ENCODE results near the gene MMP19. TPM values are rescaled to one million over a fixed set of nuclear protein-coding genes. Genes with fewer than 3 reads are reported as not detected.
"Not testable (repeated sequence)": the region's sequence is repeated elsewhere in the genome, so short reads cannot be mapped to it uniquely, and the experiment has no call there.

Gene MMP19
- total RNA-seq, 2 donors from 2014 or later = 0.40 to 2.1 TPM

GRCh38 chr12:55877824-55878223 is 35.1 kb upstream of the MMP19 start:
- peaks cover 12% of the 10 kb centered on the region for H3K4me1 Mint-ChIP-seq
- H3K27ac ChIP-seq (ENCODE audit: low read depth, low read length) = no peak overlapping the region
- H3K36me3 ChIP-seq (ENCODE audit: control insufficient read depth, insufficient read depth, low read length) = no peaks in the 10 kb centered on the region
- no peaks in the 10 kb centered on the region for H3K27me3 Mint-ChIP-seq (ENCODE audit: insufficient read depth)
- H3K36me3 Mint-ChIP-seq (ENCODE audit: low read depth) = peaks cover 6% of the 10 kb centered on the region
- no peak overlapping the region for H3K4me3 Mint-ChIP-seq
- H3K9ac ChIP-seq (ENCODE audit: extremely low read depth, low read length, poor library complexity, severe bottlenecking) = no peak overlapping the region
- no peak for DNase-seq
- TF ChIP-seq CTCF (conservative IDR thresholded peaks at IDR 0.05) = no peak
- H3K9me3 Mint-ChIP-seq = peaks cover 17% of the 10 kb centered on the region
- no peak overlapping the region for H3K27ac Mint-ChIP-seq
- peaks cover 13% of the 10 kb centered on the region for H3K9me3 ChIP-seq (ENCODE audit: control insufficient read depth, low read length)
- H3K4me3 ChIP-seq (ENCODE audit: low read length) = no peak overlapping the region
- H3K4me1 ChIP-seq (ENCODE audit: control insufficient read depth, insufficient read depth, low read length) = peaks cover 3% of the 10 kb centered on the region
- no peaks in the 10 kb centered on the region for H3K27me3 ChIP-seq (ENCODE audit: control insufficient read depth, insufficient read depth, low read length, poor library complexity, severe bottlenecking)

- H3K4me3 Mint-ChIP-seq = no peak overlapping the region
- no peak for TF ChIP-seq CTCF (conservative IDR thresholded peaks at IDR 0.05)
- Histone ChIP-seq H3K9ac (ENCODE audit: extremely low read depth, low read length, poor library complexity, severe bottlenecking) (no peak overlapping the region), H3K9me3 (ENCODE audit: control insufficient read depth, low read length) (peaks cover 13% of the 10 kb centered on the region), H3K4me3 (ENCODE audit: low read length) (no peak overlapping the region), H3K27me3 (ENCODE audit: control insufficient read depth, insufficient read depth, low read length, poor library complexity, severe bottlenecking) (no peaks in the 10 kb centered on the region), H3K4me1 (ENCODE audit: control insufficient read depth, insufficient read depth, low read length) (peaks cover 3% of the 10 kb centered on the region), H3K27ac (ENCODE audit: low read depth, low read length) (no peak overlapping the region), H3K36me3 (ENCODE audit: control insufficient read depth, insufficient read depth, low read length) (no peaks in the 10 kb centered on the region)
- peaks cover 17% of the 10 kb centered on the region for H3K9me3 Mint-ChIP-seq
- no peak overlapping the region for H3K27ac Mint-ChIP-seq
- no peak for DNase-seq
- no peaks in the 10 kb centered on the region for H3K27me3 Mint-ChIP-seq (ENCODE audit: insufficient read depth)
- WGBS, 2 experiments (ENCODE audit: insufficient coverage in 1 of 2, insufficient read length in 1 of 2) = 84 to 97% methylated on average over 2 to 3 of the region's 4 CpGs
- peaks cover 6% of the 10 kb centered on the region for H3K36me3 Mint-ChIP-seq (ENCODE audit: low read depth)
- peaks cover 12% of the 10 kb centered on the region for H3K4me1 Mint-ChIP-seq
Observed at GRCh38 chr12:55875704-55876467, 33.1 kb upstream of the MMP19 start.

- 81 to 100% methylated on average over 2 of the region's 2 CpGs for WGBS, 2 experiments (ENCODE audit: insufficient coverage in 1 of 2, insufficient read length in 1 of 2)
- H3K9me3 ChIP-seq (ENCODE audit: control insufficient read depth, low read length) = peaks cover 13% of the 10 kb centered on the region
- peaks cover 3% of the 10 kb centered on the region for H3K4me1 ChIP-seq (ENCODE audit: control insufficient read depth, insufficient read depth, low read length)
- Mint-ChIP-seq H3K36me3 (ENCODE audit: low read depth) (peaks cover 6% of the 10 kb centered on the region), H3K4me1 (peaks cover 12% of the 10 kb centered on the region), H3K27me3 (ENCODE audit: insufficient read depth) (no peaks in the 10 kb centered on the region), H3K9me3 (peaks cover 15% of the 10 kb centered on the region), H3K4me3 (no peak overlapping the region), H3K27ac (no peak overlapping the region)
- H3K36me3 ChIP-seq (ENCODE audit: control insufficient read depth, insufficient read depth, low read length) = no peaks in the 10 kb centered on the region
- H3K9ac ChIP-seq (ENCODE audit: extremely low read depth, low read length, poor library complexity, severe bottlenecking) = no peak overlapping the region
- H3K27me3 ChIP-seq (ENCODE audit: control insufficient read depth, insufficient read depth, low read length, poor library complexity, severe bottlenecking) = no peaks in the 10 kb centered on the region
- TF ChIP-seq CTCF (conservative IDR thresholded peaks at IDR 0.05) = no peak
- no peak overlapping the region for H3K27ac ChIP-seq (ENCODE audit: low read depth, low read length)
- DNase-seq = no peak
- H3K4me3 ChIP-seq (ENCODE audit: low read length) = no peak overlapping the region
Observed at GRCh38 chr12:55874443-55874842, 31.7 kb upstream of the MMP19 start.

- not testable (repeated sequence) for H3K27ac ChIP-seq (ENCODE audit: low read depth, low read length); H3K27me3 Mint-ChIP-seq (ENCODE audit: insufficient read depth); H3K36me3 Mint-ChIP-seq (ENCODE audit: low read depth); H3K36me3 ChIP-seq (ENCODE audit: control insufficient read depth, insufficient read depth, low read length); H3K4me3 Mint-ChIP-seq; H3K4me1 Mint-ChIP-seq; DNase-seq; H3K27ac Mint-ChIP-seq; H3K4me1 ChIP-seq (ENCODE audit: control insufficient read depth, insufficient read depth, low read length); H3K9ac ChIP-seq (ENCODE audit: extremely low read depth, low read length, poor library complexity, severe bottlenecking); H3K9me3 ChIP-seq (ENCODE audit: control insufficient read depth, low read length); H3K27me3 ChIP-seq (ENCODE audit: control insufficient read depth, insufficient read depth, low read length, poor library complexity, severe bottlenecking); H3K4me3 ChIP-seq (ENCODE audit: low read length)
- H3K9me3 Mint-ChIP-seq = peaks cover 17% of the 10 kb centered on the region
- 80 to 96% methylated on average over 1 to 3 of the region's 3 CpGs for WGBS, 2 experiments (ENCODE audit: insufficient coverage in 1 of 2, insufficient read length in 1 of 2)
Observed at GRCh38 chr12:55866454-55867004, 23.8 kb upstream of the MMP19 start.
